Measurements from ENCODE around the gene STPG3. TPM values are rescaled to one million over a fixed set of nuclear protein-coding genes. Genes with fewer than 3 reads are reported as not detected.

The STPG3 gene
- polyA plus RNA-seq, 1 donor (not counting 4 experiments of a cell fraction or from before 2014, with no cell fraction given), result not detected

- no peaks in the 10 kb centered on the region for H3K9me1 ChIP-seq (ENCODE audit: control insufficient read depth, extremely low read depth, insufficient read depth, low read length)
- H3K4me1 ChIP-seq (ENCODE audit: control insufficient read depth, extremely low read depth, insufficient read depth, low read length), result peaks cover 3% of the 10 kb centered on the region
- H3K79me2 ChIP-seq (ENCODE audit: control insufficient read depth, insufficient read depth, low read length), result no peaks in the 10 kb centered on the region
- peak overlapping the region; percentile 56 for H3K4me2 ChIP-seq (ENCODE audit: control insufficient read depth, extremely low read depth, insufficient read depth, low read depth, low read length)
- no peaks in the 10 kb centered on the region for H3K9me3 ChIP-seq (ENCODE audit: control insufficient read depth, low read depth, low read length)
- no peak overlapping the region for H3K9ac ChIP-seq (ENCODE audit: control insufficient read depth, extremely low read depth, insufficient read depth, low read length)
- no peaks in the 10 kb centered on the region for H4K20me1 ChIP-seq (ENCODE audit: control insufficient read depth, extremely low read depth, insufficient read depth, low read length)
- FAIRE-seq, result no peak
- dilution Hi-C loops (cut with MboI; ENCODE audit: extremely low pct_ligation_motif_present, low sequenced_read_pairs), result no loop called here
- no peak for DNase-seq (ENCODE audit: low read depth, low spot score)
- no peaks in the 10 kb centered on the region for H3K36me3 ChIP-seq (ENCODE audit: control insufficient read depth in 2 of 2, extremely low read depth in 1 of 2, insufficient read depth in 2 of 2, low read length in 2 of 2)
- peaks cover 21% of the 10 kb centered on the region for H3K27me3 ChIP-seq (ENCODE audit: control insufficient read depth, extremely low read depth, insufficient read depth, low read length)
- no peak overlapping the region for H3K27ac ChIP-seq (ENCODE audit: control insufficient read depth, insufficient read depth, low read length)
- no peak overlapping the region for H3K4me3 ChIP-seq (ENCODE audit: control insufficient read depth in 2 of 3, extremely low read depth in 1 of 3, insufficient read depth in 2 of 3, low read depth in 1 of 3, low read length in 3 of 3)
- no peak for TF ChIP-seq CTCF (optimal IDR thresholded peaks at IDR 0.05 in 1 of 3, IDR thresholded peaks at IDR 0.05 in 1 of 3, conservative IDR thresholded peaks at IDR 0.05 in 1 of 3; ENCODE audit: extremely low read depth in 1 of 3, insufficient read depth in 2 of 3, low read length in 3 of 3)
- TF ChIP-seq EZH2 (IDR thresholded peaks at IDR 0.05; ENCODE audit: low read length), result no peak
- H2AFZ ChIP-seq (ENCODE audit: control insufficient read depth, low read length), result no peak overlapping the region
These were observed 43.1 kb downstream of the STPG3 start for GRCh38 chr9:137294091-137294680.

GRCh38 chr9:137294681-137295237, 43.7 kb downstream of the STPG3 start:
- Histone ChIP-seq H3K4me2 (ENCODE audit: control insufficient read depth, extremely low read depth, insufficient read depth, low read depth, low read length) (peak overlapping the region; percentile 56), H3K27me3 (ENCODE audit: control insufficient read depth, extremely low read depth, insufficient read depth, low read length) (peaks cover 21% of the 10 kb centered on the region), H3K9ac (ENCODE audit: control insufficient read depth, extremely low read depth, insufficient read depth, low read length) (no peak overlapping the region), H2AFZ (ENCODE audit: control insufficient read depth, low read length) (no peak overlapping the region), H3K4me1 (ENCODE audit: control insufficient read depth, extremely low read depth, insufficient read depth, low read length) (peaks cover 3% of the 10 kb centered on the region), H3K9me1 (ENCODE audit: control insufficient read depth, extremely low read depth, insufficient read depth, low read length) (no peaks in the 10 kb centered on the region), H3K4me3 (ENCODE audit: control insufficient read depth in 2 of 3, extremely low read depth in 1 of 3, insufficient read depth in 2 of 3, low read depth in 1 of 3, low read length in 3 of 3) (no peak overlapping the region), H3K79me2 (ENCODE audit: control insufficient read depth, insufficient read depth, low read length) (no peaks in the 10 kb centered on the region), H3K36me3 (ENCODE audit: control insufficient read depth in 2 of 2, extremely low read depth in 1 of 2, insufficient read depth in 2 of 2, low read length in 2 of 2) (no peaks in the 10 kb centered on the region), H4K20me1 (ENCODE audit: control insufficient read depth, extremely low read depth, insufficient read depth, low read length) (no peaks in the 10 kb centered on the region), H3K9me3 (ENCODE audit: control insufficient read depth, low read depth, low read length) (no peaks in the 10 kb centered on the region), H3K27ac (ENCODE audit: control insufficient read depth, insufficient read depth, low read length) (no peak overlapping the region)
- DNase-seq (ENCODE audit: low read depth, low spot score) (no peak), FAIRE-seq (no peak)
- TF ChIP-seq EZH2 (IDR thresholded peaks at IDR 0.05; ENCODE audit: low read length), result no peak
- peak in 2 of 3 experiments; percentile 18 to 53 for TF ChIP-seq CTCF (optimal IDR thresholded peaks at IDR 0.05 in 1 of 3, IDR thresholded peaks at IDR 0.05 in 1 of 3, conservative IDR thresholded peaks at IDR 0.05 in 1 of 3; ENCODE audit: extremely low read depth in 1 of 3, insufficient read depth in 2 of 3, low read length in 3 of 3)
- dilution Hi-C loops (cut with MboI; ENCODE audit: extremely low pct_ligation_motif_present, low sequenced_read_pairs), result no loop called here
